Measurements from ENCODE around the gene PIK3R6.

Gene PIK3R6

DNA sequence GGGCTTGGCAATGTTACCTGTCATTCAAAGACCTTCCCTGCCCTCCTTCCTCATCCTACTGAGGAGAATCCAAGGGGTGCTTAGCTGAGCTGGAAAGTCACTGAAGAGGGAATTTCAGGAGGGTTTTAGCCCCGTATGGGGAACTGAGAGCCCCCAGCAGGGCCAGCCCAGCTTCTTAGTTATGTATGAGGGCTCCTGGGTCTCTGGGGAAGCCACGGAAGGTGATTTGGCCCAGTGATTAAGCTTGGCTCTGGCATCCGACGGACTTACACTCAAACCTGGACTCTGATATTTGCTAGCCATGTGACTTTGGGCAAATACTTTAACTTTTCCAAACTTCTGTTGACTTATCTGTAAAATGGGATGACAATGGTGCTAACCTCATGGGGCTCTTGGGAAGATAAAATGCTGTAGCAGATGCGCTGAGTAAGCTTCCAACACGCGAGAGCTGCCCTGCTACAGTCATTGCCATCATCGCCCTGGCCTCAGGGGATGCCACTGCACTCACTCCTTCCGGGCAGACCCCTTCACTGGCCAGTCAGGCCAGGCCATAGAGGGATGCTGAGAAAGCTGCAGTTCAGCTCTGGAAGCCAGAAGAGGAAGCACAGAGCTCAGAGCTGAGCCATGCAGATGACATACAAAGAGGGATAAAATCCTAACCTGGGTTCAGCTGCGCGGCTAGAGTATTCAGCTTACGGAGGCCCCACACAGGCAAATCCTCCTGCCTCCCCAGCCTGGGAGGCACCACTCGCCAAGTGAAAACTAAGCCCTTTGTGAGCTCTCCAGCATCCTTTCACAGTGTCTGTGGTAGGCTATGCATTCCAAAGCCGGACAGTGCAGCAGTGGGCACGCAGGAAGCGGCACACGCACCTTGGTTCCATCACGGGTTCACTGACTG, 44.9 kb upstream of the PIK3R6 start:
- no peak overlapping the region for H3K4me3 Mint-ChIP-seq
- TF ChIP-seq CTCF (IDR thresholded peaks at IDR 0.05; ENCODE audit: unreplicated experiment in 3 of 3), result no peak
- H3K9me3 Mint-ChIP-seq, result peaks cover 5% of the 10 kb centered on the region
- peaks cover 26% of the 10 kb centered on the region for H3K27me3 Mint-ChIP-seq (ENCODE audit: low read depth)
- peaks cover 5% of the 10 kb centered on the region for H3K36me3 Mint-ChIP-seq (ENCODE audit: low read depth)
- H3K4me1 Mint-ChIP-seq, result no peaks in the 10 kb centered on the region
- H3K27ac Mint-ChIP-seq, result no peak overlapping the region

DNA sequence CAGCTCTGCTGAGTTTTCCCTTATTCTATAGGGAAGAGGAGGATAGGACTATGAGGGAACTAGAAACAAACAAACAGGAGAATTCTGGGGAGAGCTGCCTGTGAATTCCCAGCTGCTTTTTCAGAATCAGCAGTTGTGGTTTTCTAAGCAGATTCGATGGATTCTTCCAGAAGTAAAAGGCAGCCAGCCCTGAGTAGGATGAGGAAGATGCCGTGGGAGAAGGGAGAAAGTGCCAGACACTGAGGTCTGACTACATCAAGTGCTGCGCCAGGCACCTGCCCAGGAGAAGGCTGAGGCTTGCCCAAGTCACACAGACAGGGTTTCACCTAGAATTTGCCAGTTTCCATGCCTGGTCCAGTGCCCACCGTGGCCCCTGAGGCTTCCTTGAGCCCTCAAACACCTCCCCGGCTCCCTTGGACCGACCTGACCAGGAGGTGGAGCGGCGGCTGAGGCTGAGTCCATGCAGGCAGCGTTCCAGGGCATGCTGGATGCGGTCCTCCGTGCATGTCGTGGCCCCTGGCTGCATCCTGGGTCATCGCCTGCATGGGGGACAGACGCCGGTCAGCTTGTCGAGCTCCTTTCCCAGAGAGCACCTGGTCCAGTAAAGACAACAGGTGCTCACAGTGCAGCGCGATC, 43.6 kb upstream of the PIK3R6 start:
- H3K4me1 Mint-ChIP-seq, result no peaks in the 10 kb centered on the region
- H3K27me3 Mint-ChIP-seq (ENCODE audit: low read depth), result peaks cover 26% of the 10 kb centered on the region
- H3K27ac Mint-ChIP-seq, result no peak overlapping the region
- no peak overlapping the region for H3K4me3 Mint-ChIP-seq
- no peak for TF ChIP-seq CTCF (IDR thresholded peaks at IDR 0.05; ENCODE audit: unreplicated experiment in 3 of 3)
- no peaks in the 10 kb centered on the region for H3K9me3 Mint-ChIP-seq
- H3K36me3 Mint-ChIP-seq (ENCODE audit: low read depth), result no peaks in the 10 kb centered on the region

- no peaks in the 10 kb centered on the region for H3K36me3 Mint-ChIP-seq (ENCODE audit: low read depth)
- no peak overlapping the region for H3K4me3 Mint-ChIP-seq
- no peaks in the 10 kb centered on the region for H3K4me1 Mint-ChIP-seq
- TF ChIP-seq CTCF (IDR thresholded peaks at IDR 0.05; ENCODE audit: unreplicated experiment in 3 of 3), result no peak
- H3K9me3 Mint-ChIP-seq, result no peaks in the 10 kb centered on the region
- H3K27ac Mint-ChIP-seq, result no peak overlapping the region
- H3K27me3 Mint-ChIP-seq (ENCODE audit: low read depth), result peaks cover 29% of the 10 kb centered on the region
Observed at GRCh38 chr17:8909586-8910270, 42.3 kb upstream of the PIK3R6 start.

DNA sequence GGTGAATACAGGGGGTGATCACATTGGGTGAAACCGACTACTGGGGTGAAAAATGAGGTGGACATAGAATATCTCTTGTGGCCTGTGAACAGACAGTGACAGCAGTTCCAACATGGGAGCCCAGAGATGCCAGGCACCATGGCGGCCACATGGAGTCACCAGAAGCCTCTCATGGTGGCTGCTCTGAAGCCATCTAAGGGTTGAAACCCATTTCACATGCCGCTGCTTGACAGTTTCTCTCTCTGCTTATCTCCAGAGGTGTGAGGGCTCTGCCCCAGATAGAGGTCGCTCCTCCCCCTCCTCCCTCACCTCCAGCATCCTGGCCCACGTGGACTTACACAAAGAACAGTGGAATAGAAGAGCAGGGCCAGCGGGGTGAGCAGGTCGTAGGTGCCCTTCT, 37.9 kb upstream of the PIK3R6 start:
- no peak for TF ChIP-seq CTCF (IDR thresholded peaks at IDR 0.05; ENCODE audit: unreplicated experiment in 3 of 3)
- no peaks in the 10 kb centered on the region for H3K36me3 Mint-ChIP-seq (ENCODE audit: low read depth)
- H3K27me3 Mint-ChIP-seq (ENCODE audit: low read depth), result peaks cover 28% of the 10 kb centered on the region
- no peaks in the 10 kb centered on the region for H3K4me1 Mint-ChIP-seq
- no peak overlapping the region for H3K4me3 Mint-ChIP-seq
- no peaks in the 10 kb centered on the region for H3K9me3 Mint-ChIP-seq
- H3K27ac Mint-ChIP-seq, result no peak overlapping the region

DNA sequence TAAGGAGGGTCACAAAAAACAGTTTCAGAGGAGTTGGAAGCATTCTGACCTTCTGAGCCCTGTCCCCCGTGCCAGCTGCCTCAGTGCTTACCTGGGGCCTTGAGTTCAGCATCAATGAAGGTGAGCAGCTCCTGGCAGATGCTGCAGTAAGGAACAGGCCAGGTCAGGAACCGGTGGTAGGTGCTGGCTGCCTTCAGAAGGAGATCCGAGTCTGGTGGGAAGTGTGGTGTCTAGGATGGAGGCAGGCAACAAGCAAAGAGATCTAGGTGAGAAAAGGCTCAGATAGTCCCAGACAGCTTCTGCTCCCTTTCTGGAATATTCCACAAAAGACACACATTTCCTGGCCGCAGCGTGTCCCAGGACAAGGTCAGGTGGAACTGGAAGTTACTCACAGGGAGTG, 37.2 kb upstream of the PIK3R6 start:
- Mint-ChIP-seq H3K4me1 (no peaks in the 10 kb centered on the region), H3K4me3 (no peak overlapping the region), H3K36me3 (ENCODE audit: low read depth) (no peaks in the 10 kb centered on the region), H3K27ac (no peak overlapping the region), H3K27me3 (ENCODE audit: low read depth) (peaks cover 30% of the 10 kb centered on the region), H3K9me3 (no peaks in the 10 kb centered on the region)
- no peak for TF ChIP-seq CTCF (IDR thresholded peaks at IDR 0.05; ENCODE audit: unreplicated experiment in 3 of 3)
